Measurements from ENCODE around the gene CTNND2.
"Not testable (repeated sequence)": the region's sequence is repeated elsewhere in the genome, so short reads cannot be mapped to it uniquely, and the experiment has no call there.

CTNND2 gene

GRCh38 chr5:11658376-11658775, 245.9 kb downstream of the CTNND2 start:
- no peak for DNase-seq (ENCODE audit: low read depth)

GRCh38 chr5:11656916-11657315, 247.3 kb downstream of the CTNND2 start:
- DNase-seq (ENCODE audit: low read depth): no peak

GRCh38 chr5:11655681-11656080, 248.6 kb downstream of the CTNND2 start:
- no peak for DNase-seq (ENCODE audit: low read depth)

- DNase-seq (ENCODE audit: low read depth): no peak
These were observed 253.3 kb downstream of the CTNND2 start for GRCh38 chr5:11650936-11651335.

DNA sequence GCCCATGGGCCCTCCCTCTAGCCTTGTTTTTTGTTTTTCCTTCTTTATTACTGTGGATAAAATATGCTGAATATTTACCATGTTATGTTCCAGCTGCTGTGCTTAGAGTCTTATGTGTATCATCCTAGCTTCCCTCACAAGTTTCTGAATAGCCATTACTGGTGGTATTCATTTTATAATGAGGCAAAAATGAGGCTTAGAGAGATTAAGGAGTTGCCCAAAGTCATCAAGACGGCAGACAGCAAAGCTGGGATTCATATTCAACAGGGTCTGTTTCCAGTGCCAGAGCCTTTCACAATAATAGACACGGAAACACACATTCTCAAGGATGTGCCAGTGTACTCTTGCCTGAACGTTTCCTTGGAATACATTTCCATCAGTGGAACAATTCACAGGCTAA, 258.1 kb downstream of the CTNND2 start:
- DNase-seq (ENCODE audit: low read depth): no peak

- no peak for DNase-seq (ENCODE audit: low read depth)
These were observed 261.8 kb downstream of the CTNND2 start for GRCh38 chr5:11642438-11642837.

GRCh38 chr5:11640158-11640873, 263.9 kb downstream of the CTNND2 start:
- DNase-seq (ENCODE audit: low read depth): no peak

GRCh38 chr5:11622785-11623184, 281.5 kb downstream of the CTNND2 start:
- DNase-seq (ENCODE audit: low read depth): no peak

DNA sequence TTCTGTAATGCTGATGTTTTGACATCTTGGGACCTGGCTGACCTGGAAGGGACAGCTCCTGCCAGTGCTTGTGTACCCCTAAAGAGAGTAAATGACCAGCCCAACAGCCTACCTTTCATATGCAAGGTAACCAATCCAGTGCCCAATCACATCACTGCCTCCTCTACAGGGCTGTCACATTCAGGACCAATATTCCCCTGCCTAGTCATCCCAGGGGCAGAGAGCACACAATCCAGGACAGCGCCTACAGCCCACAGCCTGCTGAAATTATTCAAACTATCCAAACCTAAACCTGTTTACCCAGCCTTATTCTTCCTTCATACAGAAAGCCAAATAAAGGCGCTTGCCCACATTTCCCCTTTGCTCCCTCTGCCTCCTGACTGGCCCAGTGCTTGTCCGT, 284.1 kb downstream of the CTNND2 start:
- no peak for DNase-seq (ENCODE audit: low read depth)

GRCh38 chr5:11619339-11620024, 284.8 kb downstream of the CTNND2 start:
- DNase-seq (ENCODE audit: low read depth): no peak

DNA sequence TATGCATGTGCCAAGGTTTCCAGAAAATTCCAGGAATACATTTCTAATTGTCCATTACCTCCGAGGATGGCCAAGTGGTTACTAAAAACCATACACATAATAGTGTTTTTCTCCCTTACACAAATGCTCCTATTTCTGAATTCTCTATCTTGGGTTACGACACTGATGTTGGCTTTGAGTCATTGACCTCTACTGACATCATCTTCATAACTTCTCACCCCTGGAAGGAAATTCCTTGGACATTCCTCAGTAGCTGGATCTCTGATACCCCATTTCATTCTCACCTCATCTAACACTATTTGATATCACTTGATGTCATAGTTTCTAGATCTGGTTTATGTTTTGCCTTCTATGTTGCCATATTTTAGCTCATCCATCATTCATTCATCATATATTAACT, 287.2 kb downstream of the CTNND2 start:
- DNase-seq (ENCODE audit: low read depth): no peak

GRCh38 chr5:11616624-11617023, 287.6 kb downstream of the CTNND2 start:
- DNase-seq (ENCODE audit: low read depth): not testable (repeated sequence)

DNA sequence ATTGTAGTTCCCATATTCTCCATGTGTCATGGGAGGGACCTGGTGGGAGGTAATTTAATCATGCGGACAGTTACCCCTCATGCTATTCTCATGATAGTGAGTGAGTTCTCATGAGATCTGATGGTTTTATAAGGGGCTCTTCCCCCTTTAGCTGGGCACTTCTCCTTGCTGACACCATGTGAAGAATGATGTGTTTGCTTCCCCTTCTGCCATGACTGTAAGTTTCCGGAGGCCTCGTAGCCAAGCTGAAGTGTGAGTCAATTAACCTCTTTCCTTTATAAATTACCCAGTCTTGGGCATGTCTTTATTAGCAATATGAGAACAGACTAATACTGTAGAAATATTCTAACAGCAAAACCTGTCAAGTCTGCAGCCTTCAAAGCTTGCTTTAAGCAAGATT, 293.2 kb downstream of the CTNND2 start:
- DNase-seq (ENCODE audit: low read depth): no peak

- no peak for DNase-seq (ENCODE audit: low read depth)
These were observed 294.5 kb downstream of the CTNND2 start for GRCh38 chr5:11609570-11610303.

- no peak for DNase-seq (ENCODE audit: low read depth)
These were observed 295.7 kb downstream of the CTNND2 start for GRCh38 chr5:11608530-11608929.

GRCh38 chr5:11607944-11608483, 296.2 kb downstream of the CTNND2 start:
- no peak for DNase-seq (ENCODE audit: low read depth)

GRCh38 chr5:11602298-11602697, 301.9 kb downstream of the CTNND2 start:
- no peak for DNase-seq (ENCODE audit: low read depth)

- no peak for DNase-seq (ENCODE audit: low read depth)
These were observed 304.7 kb downstream of the CTNND2 start for GRCh38 chr5:11599499-11599898.

- no peak for DNase-seq (ENCODE audit: low read depth)
These were observed 307.6 kb downstream of the CTNND2 start for GRCh38 chr5:11596657-11597071.

GRCh38 chr5:11596185-11596584, 308.1 kb downstream of the CTNND2 start:
- no peak for DNase-seq (ENCODE audit: low read depth)

- DNase-seq (ENCODE audit: low read depth): no peak
These were observed 309.2 kb downstream of the CTNND2 start for GRCh38 chr5:11595045-11595444.

DNA sequence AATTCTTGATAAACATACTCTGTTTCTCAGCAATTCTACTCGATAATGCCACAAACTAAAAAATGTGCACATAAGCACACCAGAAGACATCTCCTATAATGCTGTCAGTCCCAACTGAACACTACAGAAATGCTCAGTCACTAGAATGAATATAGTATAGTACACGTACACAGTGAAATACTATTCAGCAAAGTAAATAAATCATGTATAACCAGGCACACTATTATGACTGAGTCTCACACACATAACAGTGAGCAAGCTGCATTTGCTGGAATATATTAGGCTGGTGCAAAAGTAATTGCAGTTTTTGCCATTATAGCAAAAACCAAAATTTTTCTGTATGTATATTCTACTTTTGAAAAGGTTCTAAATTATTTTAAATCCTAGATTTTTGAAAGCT, 310.2 kb downstream of the CTNND2 start:
- no peak for DNase-seq (ENCODE audit: low read depth)

- DNase-seq (ENCODE audit: low read depth): no peak
These were observed 313.8 kb downstream of the CTNND2 start for GRCh38 chr5:11590475-11590874.
